ENCODE results near the gene RNF223.
A peak's percentile ranks its signal among the peaks of the same experiment; 100 is the strongest.

RNF223 gene

DNA sequence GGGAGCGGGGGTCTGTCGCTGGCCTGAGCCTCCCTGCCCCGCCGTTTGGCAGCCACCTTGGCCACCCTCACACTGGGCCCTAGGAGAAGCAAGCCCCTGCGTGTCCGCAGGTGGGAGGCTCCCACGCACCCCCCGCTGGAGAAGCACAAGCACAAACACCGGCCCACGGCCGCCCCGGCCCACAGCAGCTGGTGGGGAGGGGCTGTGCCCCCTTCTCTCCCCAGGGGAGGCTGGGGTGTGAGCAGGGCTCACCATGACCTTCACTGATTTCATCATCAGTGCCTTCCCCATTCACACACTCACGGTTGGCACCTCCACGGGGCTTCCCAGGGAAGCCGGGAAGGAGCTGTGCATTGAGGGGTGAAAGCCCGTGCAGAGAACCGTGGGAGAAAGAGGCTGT lies 46.3 kb downstream of the RNF223 start:
- DNase-seq (ENCODE audit: low read depth) = no peak

- DNase-seq (ENCODE audit: low read depth) = no peak
Observed at GRCh38 chr1:1026599-1027413, 47.3 kb downstream of the RNF223 start.

- DNase-seq (ENCODE audit: low read depth) = no peak
Observed at GRCh38 chr1:1025730-1026129, 48.4 kb downstream of the RNF223 start.

DNA sequence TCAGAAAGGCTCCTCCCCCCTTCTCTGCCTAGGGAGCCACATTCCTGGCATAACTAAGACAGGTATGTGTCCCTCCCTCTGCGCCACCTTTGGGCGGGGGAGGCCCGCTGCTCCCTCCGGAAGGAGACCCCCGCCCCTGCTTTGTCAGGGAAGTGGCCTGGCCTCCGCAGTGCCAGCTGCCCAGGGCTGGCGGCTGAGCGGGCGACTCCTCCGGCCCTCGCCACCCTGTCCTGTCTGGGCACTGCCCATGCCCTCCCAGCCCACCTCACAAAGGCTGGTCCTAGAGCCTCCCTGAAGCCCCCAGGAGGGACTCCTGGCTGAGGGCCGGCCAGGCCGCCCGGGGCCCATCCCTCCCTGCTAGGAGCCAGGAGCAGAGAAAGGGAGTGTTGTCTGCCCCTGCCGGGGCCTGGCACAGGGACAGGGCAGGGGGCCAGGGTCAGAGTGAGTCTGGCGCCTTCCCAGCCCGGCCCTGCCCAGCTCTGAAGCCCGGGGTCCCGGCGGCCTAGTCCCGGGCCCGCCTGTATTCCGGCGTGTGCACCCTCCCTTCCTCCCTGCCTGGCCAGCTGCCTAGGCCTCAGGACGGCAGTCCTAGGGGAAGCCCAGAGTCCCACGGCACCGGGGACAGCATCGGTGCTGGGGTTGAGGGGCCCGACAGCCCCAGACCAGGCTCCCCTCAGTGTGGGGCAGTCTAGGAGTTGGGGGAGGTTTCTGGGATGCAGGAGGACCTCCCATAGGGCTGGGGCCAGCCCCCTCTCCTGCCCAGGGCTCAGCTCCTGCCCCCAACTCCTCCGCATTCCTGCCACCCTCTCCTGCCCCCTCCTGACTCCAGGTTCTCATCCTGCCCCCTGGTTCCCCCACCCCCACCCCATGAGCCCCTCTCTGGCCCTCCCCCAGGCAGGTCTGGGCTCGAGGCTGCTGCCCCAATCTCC lies 49.1 kb downstream of the RNF223 start:
- peak; percentile 26 for DNase-seq (ENCODE audit: low read depth)

GRCh38 chr1:1024149-1024770 lies 49.8 kb downstream of the RNF223 start:
- no peak for DNase-seq (ENCODE audit: low read depth)

- no peak for DNase-seq (ENCODE audit: low read depth)
Observed at GRCh38 chr1:1023700-1024099, 50.4 kb downstream of the RNF223 start.

DNA sequence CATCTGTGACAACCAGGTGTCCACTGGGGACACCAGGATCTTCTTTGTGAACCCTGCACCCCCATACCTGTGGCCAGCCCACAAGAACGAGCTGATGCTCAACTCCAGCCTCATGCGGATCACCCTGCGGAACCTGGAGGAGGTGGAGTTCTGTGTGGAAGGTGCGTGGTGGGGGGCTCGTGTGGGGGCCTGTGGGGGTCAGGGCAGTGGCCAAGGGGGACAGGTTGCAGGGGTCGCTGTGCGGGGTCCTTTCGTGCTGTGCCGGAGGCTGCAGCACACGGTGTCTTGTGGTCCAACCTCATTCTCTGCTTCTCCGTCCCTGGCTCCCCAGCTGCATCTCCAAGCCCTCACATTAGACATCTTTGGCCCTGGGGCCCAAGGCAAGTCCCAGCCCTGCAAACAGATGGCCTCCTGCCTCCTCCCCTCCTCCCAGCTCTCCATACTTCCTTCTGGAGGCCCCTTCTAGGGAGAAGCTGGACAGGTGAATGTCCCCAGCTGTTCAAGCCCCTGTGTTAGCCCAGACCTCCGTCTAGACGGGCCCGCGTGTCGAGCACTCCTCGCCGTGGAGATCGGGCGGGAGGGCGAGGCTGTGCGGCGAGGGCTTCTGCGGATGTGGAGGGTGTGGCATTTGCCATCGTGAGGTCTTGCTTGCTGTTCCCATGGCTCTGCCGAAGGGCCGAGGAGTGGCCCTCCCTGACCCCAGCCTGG lies 51.6 kb downstream of the RNF223 start:
- DNase-seq (ENCODE audit: low read depth) = no peak

- DNase-seq (ENCODE audit: low read depth) = no peak
Observed at GRCh38 chr1:1021920-1022259, 52.2 kb downstream of the RNF223 start.

DNA sequence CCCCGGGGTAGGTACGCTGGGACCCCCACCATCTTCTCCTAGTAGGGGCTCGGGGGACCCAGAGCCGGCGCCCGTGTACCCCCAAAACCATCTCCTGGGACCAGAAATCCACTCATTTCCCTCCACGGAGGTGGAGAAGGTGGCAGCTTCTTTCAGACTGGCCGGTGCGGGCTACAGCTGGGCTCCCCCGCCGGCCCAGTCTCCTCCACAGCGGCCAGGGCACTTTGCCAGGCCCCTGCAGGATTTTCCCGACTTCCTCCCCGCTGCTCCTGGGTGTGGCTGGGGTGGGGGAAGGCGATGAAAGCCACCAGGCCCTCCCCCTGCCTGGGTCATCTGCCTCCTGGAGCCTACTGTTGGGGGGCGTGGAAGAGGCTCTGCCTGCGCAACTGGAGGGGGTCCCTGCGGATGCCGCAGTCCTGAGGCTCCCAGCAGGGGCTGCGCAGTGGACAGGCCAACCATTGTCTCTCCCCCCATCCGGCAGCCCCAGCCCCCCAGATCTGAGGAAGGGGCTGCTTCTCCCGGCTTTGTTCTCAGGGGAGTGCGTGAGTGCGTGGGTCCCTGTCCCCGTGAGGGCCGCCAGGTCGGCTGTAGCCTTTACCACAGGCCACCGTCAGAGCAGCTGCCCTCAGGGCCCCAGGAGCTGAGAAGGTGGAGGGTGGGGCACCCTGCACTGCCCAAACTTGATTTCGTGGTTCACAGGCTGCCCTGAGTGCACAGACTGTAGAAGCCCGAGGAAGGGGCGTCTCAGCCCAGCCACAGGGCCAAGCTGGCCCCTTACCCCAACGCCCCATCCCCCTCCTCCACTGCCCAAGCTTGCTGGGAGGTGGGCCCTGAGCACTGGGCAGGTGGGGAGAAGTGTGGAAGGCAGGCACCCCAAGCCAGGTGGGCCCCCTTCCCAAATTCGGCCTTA lies 52.8 kb downstream of the RNF223 start:
- no peak for DNase-seq (ENCODE audit: low read depth)

All from HS-5 (cell line).